Measurements from ENCODE around the gene DCC. TPM values are rescaled to one million over a fixed set of nuclear protein-coding genes. Genes with fewer than 3 reads are reported as not detected.

The DCC gene
- total and polyA plus RNA-seq, 2 experiments from 2014 or later, result 0.27 to 0.38 TPM

- H3K9me3 ChIP-seq (ENCODE audit: low read depth), result no peaks in the 10 kb centered on the region
- no peak for TF ChIP-seq CTCF (IDR thresholded peaks at IDR 0.05; ENCODE audit: low read depth, low read length)
- no peak for DNase-seq (ENCODE audit: low read depth in 1 of 2, low spot score in 1 of 2)
- H3K27ac ChIP-seq, result no peak overlapping the region
- no peak overlapping the region for H3K4me3 ChIP-seq
- H3K27me3 ChIP-seq, result peaks cover 3% of the 10 kb centered on the region
- H3K4me1 ChIP-seq (ENCODE audit: low read depth), result no peaks in the 10 kb centered on the region
- no peaks in the 10 kb centered on the region for H3K36me3 ChIP-seq
Measured at GRCh38 chr18:52554180-52554579, 214.2 kb downstream of the DCC start.

- TF ChIP-seq CTCF (IDR thresholded peaks at IDR 0.05; ENCODE audit: low read depth, low read length), result no peak
- DNase-seq (ENCODE audit: low read depth in 1 of 2, low spot score in 1 of 2), result no peak
- Histone ChIP-seq H3K4me1 (ENCODE audit: low read depth) (peaks cover 6% of the 10 kb centered on the region), H3K9me3 (ENCODE audit: low read depth) (no peaks in the 10 kb centered on the region), H3K27me3 (no peaks in the 10 kb centered on the region), H3K27ac (no peak overlapping the region), H3K4me3 (no peak overlapping the region), H3K36me3 (no peaks in the 10 kb centered on the region)
Measured at GRCh38 chr18:52567360-52567759, 227.4 kb downstream of the DCC start.

- no peak overlapping the region for H3K4me3 ChIP-seq
- no peaks in the 10 kb centered on the region for H3K27me3 ChIP-seq
- no peak overlapping the region for H3K27ac ChIP-seq
- no peak for TF ChIP-seq CTCF (IDR thresholded peaks at IDR 0.05; ENCODE audit: low read depth, low read length)
- H3K36me3 ChIP-seq, result no peaks in the 10 kb centered on the region
- H3K9me3 ChIP-seq (ENCODE audit: low read depth), result no peaks in the 10 kb centered on the region
- H3K4me1 ChIP-seq (ENCODE audit: low read depth), result peaks cover 10% of the 10 kb centered on the region
- DNase-seq (ENCODE audit: low read depth in 1 of 2, low spot score in 1 of 2), result no peak
Measured at GRCh38 chr18:52569492-52569891, 229.5 kb downstream of the DCC start.

GRCh38 chr18:52570975-52571374 is 231.0 kb downstream of the DCC start:
- Histone ChIP-seq H3K4me1 (ENCODE audit: low read depth) (peaks cover 10% of the 10 kb centered on the region), H3K27ac (no peak overlapping the region), H3K4me3 (no peak overlapping the region), H3K9me3 (ENCODE audit: low read depth) (no peaks in the 10 kb centered on the region), H3K36me3 (no peaks in the 10 kb centered on the region), H3K27me3 (no peaks in the 10 kb centered on the region)
- TF ChIP-seq CTCF (IDR thresholded peaks at IDR 0.05; ENCODE audit: low read depth, low read length), result no peak
- DNase-seq (ENCODE audit: low read depth in 1 of 2, low spot score in 1 of 2), result no peak

GRCh38 chr18:52572036-52573000 is 232.3 kb downstream of the DCC start:
- H3K27ac ChIP-seq, result peak overlapping the region; percentile 56
- peak in 1 of 2 donors; percentile 32 for DNase-seq (ENCODE audit: low read depth in 1 of 2, low spot score in 1 of 2)
- TF ChIP-seq CTCF (IDR thresholded peaks at IDR 0.05; ENCODE audit: low read depth, low read length), result no peak
- H3K9me3 ChIP-seq (ENCODE audit: low read depth), result no peaks in the 10 kb centered on the region
- H3K27me3 ChIP-seq, result no peaks in the 10 kb centered on the region
- peaks cover 10% of the 10 kb centered on the region for H3K4me1 ChIP-seq (ENCODE audit: low read depth)
- no peak overlapping the region for H3K4me3 ChIP-seq
- no peaks in the 10 kb centered on the region for H3K36me3 ChIP-seq
